Prostate gland (tissue), 2 donors: ENCODE data around the gene FAM107B. TPM values are rescaled to one million over a fixed set of nuclear protein-coding genes. Genes with fewer than 3 reads are reported as not detected.

Source experiments
- DNase-seq: peaks from one replicate; pipeline ENCODE4 v3.0.0-alpha.2; 2019; ENCODE audit warnings: low spot score
- H3K27ac ChIP-seq, 2 donors: fragments of 200-600 bp; sonication (generic); 2 replicates each; pipeline ENCODE4 v1.5.1; 2017 to 2019
- H3K27me3 ChIP-seq: fragments of 200-600 bp; sonication (generic); replicated peaks from 2 replicates; pipeline ENCODE4 v1.5.1; 2019; ENCODE audit not compliant: insufficient read depth
- H3K36me3 ChIP-seq, 2 donors: fragments of 200-600 bp; sonication (generic); 1 replicate in 1 of 2; 2 replicates in 1 of 2; pipeline versions ENCODE4 v1.5.1 to v1.8.1; 2017 to 2019
- H3K4me1 ChIP-seq: fragments of 200-600 bp; sonication (generic); replicated peaks from 2 replicates; pipeline ENCODE4 v1.5.1; 2019
- H3K4me3 ChIP-seq, 2 donors: fragments of 200-600 bp; sonication (generic); 2 replicates each; pipeline ENCODE4 v1.5.1; 2017 to 2019
- H3K9me3 ChIP-seq: fragments of 200-600 bp; sonication (generic); 2 replicates; pipeline ENCODE4 v1.5.1; 2017
- CTCF ChIP-seq, 4 experiments: fragments of 200-600 bp in 2 of 4; fragments of 450-650 bp in 2 of 4; sonication (generic) in 2 of 4; IDR thresholded peaks; 1 replicate in 3 of 4; 2 replicates in 1 of 4; pipeline ENCODE4 v1.5.1; 2016 to 2019; ENCODE audit warnings: antibody characterized with exemption in 4 of 4, mild to moderate bottlenecking in 2 of 4, moderate library complexity in 2 of 4
- POLR2A ChIP-seq: fragments of 450-650 bp; IDR thresholded peaks from one replicate; pipeline ENCODE4 v1.6.1; 2016; ENCODE audit warnings: antibody characterized with exemption, mild to moderate bottlenecking
- POLR2AphosphoS5 ChIP-seq: sonication (generic); formaldehyde crosslinking; IDR thresholded peaks from one replicate; pipeline ENCODE4 v1.6.1; 2017; ENCODE audit warnings: antibody characterized with exemption
- WGBS: methylation state at CpG from one replicate; pipeline ENCODE4 v1.1.5; 2018; 5-methylcytosine and 5-hydroxymethylcytosine counted together
- intact Hi-C: fragments of 100-400 bp; cut with DNase I; formaldehyde crosslinking; loops from one replicate; pipeline ENCODE4 v1.14.2; 2022
- total RNA-seq, 2 donors: library from RNA; depleted of rRNA; stranded (reverse); fragments of >200 nt; gene quantifications; one replicate each; pipeline ENCODE4 v1.1.0, GENCODE V29; 2016

Gene FAM107B
- total RNA-seq, 2 donors from 2014 or later: 32.9 to 63.9 TPM

- 95% methylated on average over 16 of the region's 16 CpGs for WGBS
These were observed 241.4 kb downstream of the FAM107B start for GRCh38 chr10:14533295-14533694.

GRCh38 chr10:14532473-14533251, 242.0 kb downstream of the FAM107B start:
- H3K4me1 ChIP-seq: peaks cover 3% of the 10 kb centered on the region

More at GRCh38 chr10:14533295-14533694, 241.4 kb downstream of the FAM107B start:
- no peaks in the 10 kb centered on the region for H3K27me3 ChIP-seq
- no peak overlapping the region for H3K4me3 ChIP-seq
- peaks cover 3% of the 10 kb centered on the region for H3K4me1 ChIP-seq
- H3K9me3 ChIP-seq: no peaks in the 10 kb centered on the region
- intact Hi-C loops: no loop called here
- no peak overlapping the region for H3K27ac ChIP-seq
- no peaks in the 10 kb centered on the region for H3K36me3 ChIP-seq
- no peak for DNase-seq
- TF ChIP-seq POLR2A (no peak), POLR2AphosphoS5 (no peak), CTCF (IDR thresholded peaks at IDR 0.05) (no peak)

GRCh38 chr10:14531974-14532373, 242.7 kb downstream of the FAM107B start:
- DNase-seq: no peak
- intact Hi-C loops: no loop called here
- H3K27ac ChIP-seq: no peak overlapping the region
- TF ChIP-seq POLR2AphosphoS5: no peak
- TF ChIP-seq CTCF (IDR thresholded peaks at IDR 0.05): no peak
- TF ChIP-seq POLR2A: no peak
- WGBS: 94% methylated on average over 5 of the region's 5 CpGs
- H3K4me3 ChIP-seq: no peak overlapping the region
- H3K9me3 ChIP-seq: no peaks in the 10 kb centered on the region
- H3K27me3 ChIP-seq: no peaks in the 10 kb centered on the region
- peaks cover 3% of the 10 kb centered on the region for H3K4me1 ChIP-seq
- H3K36me3 ChIP-seq: no peaks in the 10 kb centered on the region

More at GRCh38 chr10:14532473-14533251, 242.0 kb downstream of the FAM107B start:
- H3K9me3 ChIP-seq: no peaks in the 10 kb centered on the region
- TF ChIP-seq CTCF (IDR thresholded peaks at IDR 0.05): no peak
- TF ChIP-seq POLR2AphosphoS5: no peak
- no peak for TF ChIP-seq POLR2A
- no peak overlapping the region for H3K27ac ChIP-seq
- WGBS: 82% methylated on average over 17 of the region's 17 CpGs
- no peak overlapping the region for H3K4me3 ChIP-seq
- H3K36me3 ChIP-seq: no peaks in the 10 kb centered on the region
- no peaks in the 10 kb centered on the region for H3K27me3 ChIP-seq
- intact Hi-C loops: no loop called here
- DNase-seq: no peak

GRCh38 chr10:14530465-14530864, 244.2 kb downstream of the FAM107B start:
- 63% methylated on average over 5 of the region's 5 CpGs for WGBS
- intact Hi-C loops: no loop called here
- Histone ChIP-seq H3K4me1 (peaks cover 3% of the 10 kb centered on the region), H3K4me3 (no peak overlapping the region), H3K9me3 (no peaks in the 10 kb centered on the region), H3K27ac (no peak overlapping the region), H3K27me3 (no peaks in the 10 kb centered on the region), H3K36me3 (no peaks in the 10 kb centered on the region)
- TF ChIP-seq POLR2A: no peak
- no peak for TF ChIP-seq POLR2AphosphoS5
- TF ChIP-seq CTCF (IDR thresholded peaks at IDR 0.05): no peak
- DNase-seq: no peak

- no peaks in the 10 kb centered on the region for H3K36me3 ChIP-seq
- H3K27ac ChIP-seq: no peak overlapping the region
- intact Hi-C loops: no loop called here
- DNase-seq: no peak
- H3K4me1 ChIP-seq: peaks cover 3% of the 10 kb centered on the region
- 87% methylated on average over 3 of the region's 3 CpGs for WGBS
- H3K4me3 ChIP-seq: no peak overlapping the region
- TF ChIP-seq CTCF (IDR thresholded peaks at IDR 0.05): no peak
- TF ChIP-seq POLR2A: no peak
- TF ChIP-seq POLR2AphosphoS5: no peak
- H3K27me3 ChIP-seq: no peaks in the 10 kb centered on the region
- H3K9me3 ChIP-seq: no peaks in the 10 kb centered on the region
These were observed 245.3 kb downstream of the FAM107B start for GRCh38 chr10:14529351-14529750.
